ENCODE results near the gene INPP4B.

Gene INPP4B

GRCh38 chr4:142367418-142368180, 478.5 kb downstream of the INPP4B start:
- DNase-seq, result no peak

- DNase-seq, result no peak
Observed at GRCh38 chr4:142366769-142367181, 479.3 kb downstream of the INPP4B start.

- DNase-seq, result no peak
Observed at GRCh38 chr4:142365391-142365790, 480.7 kb downstream of the INPP4B start.

- DNase-seq, result no peak
Observed at GRCh38 chr4:142363686-142364085, 482.4 kb downstream of the INPP4B start.

GRCh38 chr4:142361981-142362380, 484.1 kb downstream of the INPP4B start:
- DNase-seq, result no peak

- DNase-seq, result no peak
Observed at GRCh38 chr4:142360657-142361056, 485.4 kb downstream of the INPP4B start.

GRCh38 chr4:142358656-142359055, 487.4 kb downstream of the INPP4B start:
- DNase-seq, result no peak

- DNase-seq, result no peak
Observed at GRCh38 chr4:142356801-142357200, 489.3 kb downstream of the INPP4B start.

GRCh38 chr4:142356118-142356759, 489.9 kb downstream of the INPP4B start:
- DNase-seq, result no peak

GRCh38 chr4:142355421-142355930, 490.6 kb downstream of the INPP4B start:
- DNase-seq, result no peak

GRCh38 chr4:142354794-142355420, 491.2 kb downstream of the INPP4B start:
- no peak for DNase-seq

- DNase-seq, result no peak
Observed at GRCh38 chr4:142354041-142354440, 492.1 kb downstream of the INPP4B start.

GRCh38 chr4:142353149-142353738, 492.9 kb downstream of the INPP4B start:
- DNase-seq, result no peak

GRCh38 chr4:142352712-142353111, 493.4 kb downstream of the INPP4B start:
- DNase-seq, result no peak

- no peak for DNase-seq
Observed at GRCh38 chr4:142351958-142352357, 494.1 kb downstream of the INPP4B start.

- no peak for DNase-seq
Observed at GRCh38 chr4:142350871-142351270, 495.2 kb downstream of the INPP4B start.

GRCh38 chr4:142348613-142349021, 497.5 kb downstream of the INPP4B start:
- no peak for DNase-seq

GRCh38 chr4:142347241-142347640, 498.9 kb downstream of the INPP4B start:
- no peak for DNase-seq

GRCh38 chr4:142345924-142346323, 500.2 kb downstream of the INPP4B start:
- no peak for DNase-seq

- no peak for DNase-seq
Observed at GRCh38 chr4:142341268-142341667, 504.8 kb downstream of the INPP4B start.

- DNase-seq, result no peak
Observed at GRCh38 chr4:142339053-142339452, 507.0 kb downstream of the INPP4B start.

GRCh38 chr4:142336251-142336934, 509.7 kb downstream of the INPP4B start:
- no peak for DNase-seq

GRCh38 chr4:142334931-142335330, 511.2 kb downstream of the INPP4B start:
- no peak for DNase-seq
